ENCODE data around the gene PLA2G2C.
"Not testable (repeated sequence)": the region's sequence is repeated elsewhere in the genome, so short reads cannot be mapped to it uniquely, and the experiment has no call there.

- TF ChIP-seq CTCF, POLR2A (IDR thresholded peaks at IDR 0.05): not testable (repeated sequence)
These were observed 32.7 kb upstream of the PLA2G2C start for GRCh38 chr1:20219053-20219452.
